22Rv1 (cell line): Measurements from ENCODE around the gene CASKIN2.

Source experiments
- ZFX ChIP-seq: fragments of 450-650 bp; IDR thresholded peaks from 2 replicates; pipeline ENCODE4 v1.6.1; 2017; ENCODE audit warnings: antibody characterized with exemption, borderline replicate concordance
- TF ChIP-seq, protein P1 (sequence below): fragments of 450-650 bp; IDR thresholded peaks from 2 replicates; pipeline ENCODE4 v1.5.1; 2017; ENCODE audit warnings: mild to moderate bottlenecking

DNA sequence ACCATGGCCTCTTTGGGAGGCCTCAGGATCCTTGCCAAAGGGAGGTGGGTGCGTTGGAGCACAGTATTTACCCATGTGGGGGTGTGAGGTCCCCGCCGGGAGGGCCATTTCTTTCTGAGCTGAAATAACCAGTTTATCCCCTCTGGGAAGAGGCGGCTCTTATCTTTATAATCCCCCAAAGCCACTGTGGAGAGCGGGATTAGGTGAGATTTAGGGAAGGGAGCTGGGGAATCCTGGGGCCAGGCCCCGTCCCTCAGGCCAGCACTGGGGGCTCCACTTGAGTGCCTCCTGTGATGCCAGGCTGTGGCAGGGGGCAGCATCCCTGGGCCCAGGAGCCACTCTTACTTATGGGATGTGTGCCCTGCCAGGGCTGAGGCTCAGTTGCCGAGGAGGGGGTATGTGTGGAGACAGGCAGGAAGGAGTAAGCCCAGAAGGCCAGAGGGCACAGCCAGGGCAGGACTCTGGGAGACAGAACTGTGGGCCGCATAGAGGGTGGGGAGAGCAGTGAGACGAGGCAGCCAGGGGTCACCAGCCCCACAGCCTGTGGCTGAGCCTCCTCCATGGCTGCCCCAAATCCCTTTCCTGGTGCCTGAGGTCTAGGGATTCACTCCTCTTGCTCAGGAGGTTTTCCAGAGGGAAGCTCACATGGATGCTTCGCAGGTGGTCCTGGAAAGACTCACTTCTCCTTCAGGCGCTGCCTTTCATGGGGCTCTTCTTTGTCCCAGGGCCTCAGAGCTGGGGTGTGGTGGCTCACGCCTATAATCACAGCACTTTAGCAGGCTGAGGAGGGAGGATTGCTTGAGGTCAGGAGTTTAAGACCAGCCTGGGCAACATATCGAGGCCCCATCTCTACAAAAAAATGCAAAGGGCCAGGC, 33.9 kb downstream of the CASKIN2 start:
- TF ChIP-seq, protein P1, sequence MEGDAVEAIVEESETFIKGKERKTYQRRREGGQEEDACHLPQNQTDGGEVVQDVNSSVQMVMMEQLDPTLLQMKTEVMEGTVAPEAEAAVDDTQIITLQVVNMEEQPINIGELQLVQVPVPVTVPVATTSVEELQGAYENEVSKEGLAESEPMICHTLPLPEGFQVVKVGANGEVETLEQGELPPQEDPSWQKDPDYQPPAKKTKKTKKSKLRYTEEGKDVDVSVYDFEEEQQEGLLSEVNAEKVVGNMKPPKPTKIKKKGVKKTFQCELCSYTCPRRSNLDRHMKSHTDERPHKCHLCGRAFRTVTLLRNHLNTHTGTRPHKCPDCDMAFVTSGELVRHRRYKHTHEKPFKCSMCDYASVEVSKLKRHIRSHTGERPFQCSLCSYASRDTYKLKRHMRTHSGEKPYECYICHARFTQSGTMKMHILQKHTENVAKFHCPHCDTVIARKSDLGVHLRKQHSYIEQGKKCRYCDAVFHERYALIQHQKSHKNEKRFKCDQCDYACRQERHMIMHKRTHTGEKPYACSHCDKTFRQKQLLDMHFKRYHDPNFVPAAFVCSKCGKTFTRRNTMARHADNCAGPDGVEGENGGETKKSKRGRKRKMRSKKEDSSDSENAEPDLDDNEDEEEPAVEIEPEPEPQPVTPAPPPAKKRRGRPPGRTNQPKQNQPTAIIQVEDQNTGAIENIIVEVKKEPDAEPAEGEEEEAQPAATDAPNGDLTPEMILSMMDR = no peak
- no peak for TF ChIP-seq ZFX
